ENCODE measurements around the gene CMYA5.
"Not testable (repeated sequence)": the region's sequence is repeated elsewhere in the genome, so short reads cannot be mapped to it uniquely, and the experiment has no call there.

Gene CMYA5

GRCh38 chr5:79689541-79690466 is at the start of gene CMYA5:
CMYA5 (plus strand) TSS chr5:79689836; CDS start chr5:79689908, 72 bp downstream.
- DNase-seq (ENCODE audit: low spot score), result no peak

GRCh38 chr5:79640571-79641055 is 49.0 kb upstream of the CMYA5 start:
- no peak for DNase-seq (ENCODE audit: low spot score)

GRCh38 chr5:79641414-79641813 is 48.2 kb upstream of the CMYA5 start:
- DNase-seq (ENCODE audit: low spot score), result no peak

- no peak for DNase-seq (ENCODE audit: low spot score)
Observed at GRCh38 chr5:79642210-79642609, 47.4 kb upstream of the CMYA5 start.

- DNase-seq (ENCODE audit: low spot score), result no peak
Observed at GRCh38 chr5:79653843-79654242, 35.8 kb upstream of the CMYA5 start.

- no peak for DNase-seq (ENCODE audit: low spot score)
Observed at GRCh38 chr5:79663212-79663611, 26.4 kb upstream of the CMYA5 start.

GRCh38 chr5:79666758-79667157 is 22.9 kb upstream of the CMYA5 start:
- DNase-seq (ENCODE audit: low spot score), result no peak

- no peak for DNase-seq (ENCODE audit: low spot score)
Observed at GRCh38 chr5:79672392-79672791, 17.2 kb upstream of the CMYA5 start.

GRCh38 chr5:79676354-79676753 is 13.3 kb upstream of the CMYA5 start:
- not testable (repeated sequence) for DNase-seq (ENCODE audit: low spot score)

- DNase-seq (ENCODE audit: low spot score), result not testable (repeated sequence)
Observed at GRCh38 chr5:79682102-79682501, 7.5 kb upstream of the CMYA5 start.

GRCh38 chr5:79684782-79685181 is 4.9 kb upstream of the CMYA5 start:
- DNase-seq (ENCODE audit: low spot score), result no peak

- no peak for DNase-seq (ENCODE audit: low spot score)
Observed at GRCh38 chr5:79685627-79686026, 4.0 kb upstream of the CMYA5 start.

GRCh38 chr5:79686799-79687198 is 2.8 kb upstream of the CMYA5 start:
- DNase-seq (ENCODE audit: low spot score), result no peak

- no peak for DNase-seq (ENCODE audit: low spot score)
Observed at GRCh38 chr5:79687889-79688288, 1.7 kb upstream of the CMYA5 start.

GRCh38 chr5:79691007-79691406 is 1.4 kb downstream of the CMYA5 start:
- no peak for DNase-seq (ENCODE audit: low spot score)

- no peak for DNase-seq (ENCODE audit: low spot score)
Observed at GRCh38 chr5:79692596-79692995, 3.0 kb downstream of the CMYA5 start.

- DNase-seq (ENCODE audit: low spot score), result no peak
Observed at GRCh38 chr5:79694183-79694582, 4.5 kb downstream of the CMYA5 start.

GRCh38 chr5:79694652-79695051 is 5.0 kb downstream of the CMYA5 start:
- peak; percentile 15 for DNase-seq (ENCODE audit: low spot score)

GRCh38 chr5:79695526-79695925 is 5.9 kb downstream of the CMYA5 start:
- DNase-seq (ENCODE audit: low spot score), result no peak

GRCh38 chr5:79697222-79698170 is 7.9 kb downstream of the CMYA5 start:
- no peak for DNase-seq (ENCODE audit: low spot score)

- no peak for DNase-seq (ENCODE audit: low spot score)
Observed at GRCh38 chr5:79699763-79700400, 10.2 kb downstream of the CMYA5 start.

Data from hematopoietic multipotent progenitor cell treated with erythropoietin and hydrocortisone succinate and interleukin-3 and kit ligand, for 15 days (in vitro differentiated cells).